ENCODE data around the gene ZNF672.

The ZNF672 gene

GRCh38 chr1:248849152-248849551, 11.1 kb downstream of the ZNF672 start:
- no peaks in the 10 kb centered on the region for H3K4me1 ChIP-seq (ENCODE audit: insufficient read depth, low read length)
- no peaks in the 10 kb centered on the region for H3K9me3 ChIP-seq (ENCODE audit: control insufficient read depth, insufficient read depth, low read length)
- H3K36me3 ChIP-seq (ENCODE audit: insufficient read depth, low read length) = peaks cover 12% of the 10 kb centered on the region
- H3K9ac ChIP-seq (ENCODE audit: low read depth, low read length) = no peak overlapping the region

GRCh38 chr1:248849637-248850036, 11.6 kb downstream of the ZNF672 start:
- peaks cover 12% of the 10 kb centered on the region for H3K36me3 ChIP-seq (ENCODE audit: insufficient read depth, low read length)
- no peak overlapping the region for H3K9ac ChIP-seq (ENCODE audit: low read depth, low read length)
- no peaks in the 10 kb centered on the region for H3K9me3 ChIP-seq (ENCODE audit: control insufficient read depth, insufficient read depth, low read length)
- no peaks in the 10 kb centered on the region for H3K4me1 ChIP-seq (ENCODE audit: insufficient read depth, low read length)

- Histone ChIP-seq H3K9me3 (ENCODE audit: control insufficient read depth, insufficient read depth, low read length) (no peaks in the 10 kb centered on the region), H3K4me1 (ENCODE audit: insufficient read depth, low read length) (no peaks in the 10 kb centered on the region), H3K9ac (ENCODE audit: low read depth, low read length) (no peak overlapping the region), H3K36me3 (ENCODE audit: insufficient read depth, low read length) (peaks cover 12% of the 10 kb centered on the region)
Measured at GRCh38 chr1:248850124-248850523, 12.1 kb downstream of the ZNF672 start.

- H3K9ac ChIP-seq (ENCODE audit: low read depth, low read length) = no peak overlapping the region
- H3K4me1 ChIP-seq (ENCODE audit: insufficient read depth, low read length) = no peaks in the 10 kb centered on the region
- no peaks in the 10 kb centered on the region for H3K9me3 ChIP-seq (ENCODE audit: control insufficient read depth, insufficient read depth, low read length)
- peaks cover 12% of the 10 kb centered on the region for H3K36me3 ChIP-seq (ENCODE audit: insufficient read depth, low read length)
Measured at GRCh38 chr1:248850536-248851251, 12.7 kb downstream of the ZNF672 start.

GRCh38 chr1:248851390-248851789, 13.4 kb downstream of the ZNF672 start:
- H3K9me3 ChIP-seq (ENCODE audit: control insufficient read depth, insufficient read depth, low read length) = no peaks in the 10 kb centered on the region
- peaks cover 12% of the 10 kb centered on the region for H3K36me3 ChIP-seq (ENCODE audit: insufficient read depth, low read length)
- no peak overlapping the region for H3K9ac ChIP-seq (ENCODE audit: low read depth, low read length)
- H3K4me1 ChIP-seq (ENCODE audit: insufficient read depth, low read length) = no peaks in the 10 kb centered on the region

- Histone ChIP-seq H3K9ac (ENCODE audit: low read depth, low read length) (no peak overlapping the region), H3K36me3 (ENCODE audit: insufficient read depth, low read length) (peaks cover 12% of the 10 kb centered on the region), H3K9me3 (ENCODE audit: control insufficient read depth, insufficient read depth, low read length) (no peaks in the 10 kb centered on the region), H3K4me1 (ENCODE audit: insufficient read depth, low read length) (no peaks in the 10 kb centered on the region)
Measured at GRCh38 chr1:248852481-248853405, 14.7 kb downstream of the ZNF672 start.

- Histone ChIP-seq H3K9ac (ENCODE audit: low read depth, low read length) (no peak overlapping the region), H3K4me1 (ENCODE audit: insufficient read depth, low read length) (no peaks in the 10 kb centered on the region), H3K36me3 (ENCODE audit: insufficient read depth, low read length) (peaks cover 9% of the 10 kb centered on the region), H3K9me3 (ENCODE audit: control insufficient read depth, insufficient read depth, low read length) (no peaks in the 10 kb centered on the region)
Measured at GRCh38 chr1:248853663-248854375, 15.8 kb downstream of the ZNF672 start.

- H3K9ac ChIP-seq (ENCODE audit: low read depth, low read length) = no peak overlapping the region
- no peaks in the 10 kb centered on the region for H3K9me3 ChIP-seq (ENCODE audit: control insufficient read depth, insufficient read depth, low read length)
- no peaks in the 10 kb centered on the region for H3K4me1 ChIP-seq (ENCODE audit: insufficient read depth, low read length)
- no peaks in the 10 kb centered on the region; the same call in 1 of the 2 replicates for H3K36me3 ChIP-seq (ENCODE audit: insufficient read depth, low read length)
Measured at GRCh38 chr1:248855580-248855979, 17.6 kb downstream of the ZNF672 start.

- Histone ChIP-seq H3K4me1 (ENCODE audit: insufficient read depth, low read length) (no peaks in the 10 kb centered on the region), H3K36me3 (ENCODE audit: insufficient read depth, low read length) (no peaks in the 10 kb centered on the region; the same call in 1 of the 2 replicates), H3K9ac (ENCODE audit: low read depth, low read length) (no peak overlapping the region), H3K9me3 (ENCODE audit: control insufficient read depth, insufficient read depth, low read length) (no peaks in the 10 kb centered on the region)
Measured at GRCh38 chr1:248856176-248856575, 18.2 kb downstream of the ZNF672 start.

- Histone ChIP-seq H3K36me3 (ENCODE audit: insufficient read depth, low read length) (no peaks in the 10 kb centered on the region; the same call in 1 of the 2 replicates), H3K9ac (ENCODE audit: low read depth, low read length) (peak overlapping the region; percentile 77), H3K9me3 (ENCODE audit: control insufficient read depth, insufficient read depth, low read length) (no peaks in the 10 kb centered on the region), H3K4me1 (ENCODE audit: insufficient read depth, low read length) (no peaks in the 10 kb centered on the region)
Measured at GRCh38 chr1:248857201-248857600, 19.2 kb downstream of the ZNF672 start.

GRCh38 chr1:248857749-248858095, 19.7 kb downstream of the ZNF672 start:
- Histone ChIP-seq H3K4me1 (ENCODE audit: insufficient read depth, low read length) (no peaks in the 10 kb centered on the region), H3K9ac (ENCODE audit: low read depth, low read length) (peak overlapping the region; percentile 77), H3K9me3 (ENCODE audit: control insufficient read depth, insufficient read depth, low read length) (no peaks in the 10 kb centered on the region), H3K36me3 (ENCODE audit: insufficient read depth, low read length) (no peaks in the 10 kb centered on the region; the same call in 1 of the 2 replicates)

GRCh38 chr1:248858096-248858890, 20.3 kb downstream of the ZNF672 start:
- Histone ChIP-seq H3K9ac (ENCODE audit: low read depth, low read length) (peak overlapping the region; percentile 77), H3K9me3 (ENCODE audit: control insufficient read depth, insufficient read depth, low read length) (no peaks in the 10 kb centered on the region), H3K36me3 (ENCODE audit: insufficient read depth, low read length) (no peaks in the 10 kb centered on the region; the same call in 1 of the 2 replicates), H3K4me1 (ENCODE audit: insufficient read depth, low read length) (no peaks in the 10 kb centered on the region)

GRCh38 chr1:248858891-248859889, 21.2 kb downstream of the ZNF672 start, which contains the start of gene ZNF692:
TSS of gene ZNF692 (minus strand) at chr1:248859085. CDS start at chr1:248858309, 776 bp downstream.
- Histone ChIP-seq H3K36me3 (ENCODE audit: insufficient read depth, low read length) (no peaks in the 10 kb centered on the region), H3K4me1 (ENCODE audit: insufficient read depth, low read length) (no peaks in the 10 kb centered on the region)

More at GRCh38 chr1:248858891-248859889, 21.2 kb downstream of the ZNF672 start, which contains the start of gene ZNF692:
- H3K9ac ChIP-seq (ENCODE audit: low read depth, low read length) = peak within 1 kb of the TSS; percentile 77
- H3K9me3 ChIP-seq (ENCODE audit: control insufficient read depth, insufficient read depth, low read length) = no peaks in the 10 kb centered on the region
